Measurements from ENCODE around the gene CECR2.

CECR2 gene

GRCh38 chr22:17590586-17590985 is 221.3 kb downstream of the CECR2 start:
- Histone ChIP-seq H3K36me3 (ENCODE audit: control insufficient read depth, insufficient read depth, low read length, severe bottlenecking) (peaks cover 73% of the 10 kb centered on the region), H3K9me3 (ENCODE audit: control insufficient read depth, low read length) (no peaks in the 10 kb centered on the region), H3K9ac (ENCODE audit: low read length) (no peak overlapping the region), H3K4me3 (ENCODE audit: low read length) (no peak overlapping the region), H3K27me3 (replicated peaks; ENCODE audit: control insufficient read depth, insufficient read depth, low read length) (no peaks in the 10 kb centered on the region), H3K4me1 (ENCODE audit: control insufficient read depth, insufficient read depth, low read length) (no peaks in the 10 kb centered on the region)
- DNase-seq (ENCODE audit: low read depth), result no peak

- H3K9me3 ChIP-seq (ENCODE audit: control insufficient read depth, low read length), result no peaks in the 10 kb centered on the region
- no peak overlapping the region for H3K9ac ChIP-seq (ENCODE audit: low read length)
- H3K36me3 ChIP-seq (ENCODE audit: control insufficient read depth, insufficient read depth, low read length, severe bottlenecking), result peaks cover 87% of the 10 kb centered on the region
- no peak for DNase-seq (ENCODE audit: low read depth)
- H3K27me3 ChIP-seq (replicated peaks; ENCODE audit: control insufficient read depth, insufficient read depth, low read length), result no peaks in the 10 kb centered on the region
- H3K4me1 ChIP-seq (ENCODE audit: control insufficient read depth, insufficient read depth, low read length), result no peaks in the 10 kb centered on the region
- no peak overlapping the region for H3K4me3 ChIP-seq (ENCODE audit: low read length)
Measured at GRCh38 chr22:17592201-17592600, 222.9 kb downstream of the CECR2 start.

- Histone ChIP-seq H3K4me3 (ENCODE audit: low read length) (no peak overlapping the region), H3K36me3 (ENCODE audit: control insufficient read depth, insufficient read depth, low read length, severe bottlenecking) (peaks cover 96% of the 10 kb centered on the region)
Measured at GRCh38 chr22:17596226-17596625, 227.0 kb downstream of the CECR2 start.

GRCh38 chr22:17597217-17597616 is 228.0 kb downstream of the CECR2 start:
- Histone ChIP-seq H3K27me3 (replicated peaks; ENCODE audit: control insufficient read depth, insufficient read depth, low read length) (no peaks in the 10 kb centered on the region), H3K9ac (ENCODE audit: low read length) (no peak overlapping the region), H3K9me3 (ENCODE audit: control insufficient read depth, low read length) (no peaks in the 10 kb centered on the region), H3K36me3 (ENCODE audit: control insufficient read depth, insufficient read depth, low read length, severe bottlenecking) (peaks cover 88% of the 10 kb centered on the region), H3K4me3 (ENCODE audit: low read length) (no peak overlapping the region), H3K4me1 (ENCODE audit: control insufficient read depth, insufficient read depth, low read length) (no peaks in the 10 kb centered on the region)
- DNase-seq (ENCODE audit: low read depth), result peak; percentile 38

More at GRCh38 chr22:17596226-17596625, 227.0 kb downstream of the CECR2 start:
- no peaks in the 10 kb centered on the region for H3K4me1 ChIP-seq (ENCODE audit: control insufficient read depth, insufficient read depth, low read length)
- DNase-seq (ENCODE audit: low read depth), result no peak
- H3K27me3 ChIP-seq (replicated peaks; ENCODE audit: control insufficient read depth, insufficient read depth, low read length), result no peaks in the 10 kb centered on the region
- no peak overlapping the region for H3K9ac ChIP-seq (ENCODE audit: low read length)
- H3K9me3 ChIP-seq (ENCODE audit: control insufficient read depth, low read length), result no peaks in the 10 kb centered on the region

- H3K36me3 ChIP-seq (ENCODE audit: control insufficient read depth, insufficient read depth, low read length, severe bottlenecking), result peaks cover 79% of the 10 kb centered on the region
- DNase-seq (ENCODE audit: low read depth), result no peak
- H3K4me3 ChIP-seq (ENCODE audit: low read length), result no peak overlapping the region
- no peaks in the 10 kb centered on the region for H3K27me3 ChIP-seq (replicated peaks; ENCODE audit: control insufficient read depth, insufficient read depth, low read length)
- no peaks in the 10 kb centered on the region for H3K4me1 ChIP-seq (ENCODE audit: control insufficient read depth, insufficient read depth, low read length)
- no peaks in the 10 kb centered on the region for H3K9me3 ChIP-seq (ENCODE audit: control insufficient read depth, low read length)
- no peak overlapping the region for H3K9ac ChIP-seq (ENCODE audit: low read length)
Measured at GRCh38 chr22:17598318-17598717, 229.1 kb downstream of the CECR2 start.

GRCh38 chr22:17601031-17601430 is 231.8 kb downstream of the CECR2 start:
- no peak overlapping the region for H3K9ac ChIP-seq (ENCODE audit: low read length)
- no peak for DNase-seq (ENCODE audit: low read depth)
- H3K27me3 ChIP-seq (replicated peaks; ENCODE audit: control insufficient read depth, insufficient read depth, low read length), result no peaks in the 10 kb centered on the region
- H3K9me3 ChIP-seq (ENCODE audit: control insufficient read depth, low read length), result no peaks in the 10 kb centered on the region
- H3K4me3 ChIP-seq (ENCODE audit: low read length), result no peak overlapping the region
- peaks cover 73% of the 10 kb centered on the region for H3K36me3 ChIP-seq (ENCODE audit: control insufficient read depth, insufficient read depth, low read length, severe bottlenecking)
- no peaks in the 10 kb centered on the region for H3K4me1 ChIP-seq (ENCODE audit: control insufficient read depth, insufficient read depth, low read length)

GRCh38 chr22:17603668-17604067 is 234.4 kb downstream of the CECR2 start:
- peaks cover 67% of the 10 kb centered on the region for H3K36me3 ChIP-seq (ENCODE audit: control insufficient read depth, insufficient read depth, low read length, severe bottlenecking)
- DNase-seq (ENCODE audit: low read depth), result no peak
- H3K27me3 ChIP-seq (replicated peaks; ENCODE audit: control insufficient read depth, insufficient read depth, low read length), result no peaks in the 10 kb centered on the region
- H3K9ac ChIP-seq (ENCODE audit: low read length), result no peak overlapping the region
- no peaks in the 10 kb centered on the region for H3K9me3 ChIP-seq (ENCODE audit: control insufficient read depth, low read length)
- no peaks in the 10 kb centered on the region for H3K4me1 ChIP-seq (ENCODE audit: control insufficient read depth, insufficient read depth, low read length)
- H3K4me3 ChIP-seq (ENCODE audit: low read length), result no peak overlapping the region

- Histone ChIP-seq H3K9me3 (ENCODE audit: control insufficient read depth, low read length) (no peaks in the 10 kb centered on the region), H3K27me3 (replicated peaks; ENCODE audit: control insufficient read depth, insufficient read depth, low read length) (no peaks in the 10 kb centered on the region), H3K4me1 (ENCODE audit: control insufficient read depth, insufficient read depth, low read length) (peaks cover 4% of the 10 kb centered on the region), H3K4me3 (ENCODE audit: low read length) (no peak overlapping the region), H3K9ac (ENCODE audit: low read length) (no peak overlapping the region), H3K36me3 (ENCODE audit: control insufficient read depth, insufficient read depth, low read length, severe bottlenecking) (peaks cover 64% of the 10 kb centered on the region)
- peak; percentile 43 for DNase-seq (ENCODE audit: low read depth)
Measured at GRCh38 chr22:17606496-17606895, 237.2 kb downstream of the CECR2 start.

Data from adipocyte (in vitro differentiated cells).